ENCODE measurements around the gene HACD2.

The HACD2 gene

GRCh38 chr3:123535580-123535979 is 49.3 kb downstream of the HACD2 start:
- TF ChIP-seq CTCF (IDR thresholded peaks at IDR 0.05; ENCODE audit: control insufficient read depth, insufficient read depth, low read depth, low read length, missing control alignments), result no peak
- peak; percentile 50 for DNase-seq (ENCODE audit: low read depth)
- H3K4me3 ChIP-seq (ENCODE audit: control insufficient read depth, low read depth, low read length), result no peak overlapping the region

- no peak overlapping the region for H3K4me3 ChIP-seq (ENCODE audit: control insufficient read depth, low read depth, low read length)
- TF ChIP-seq CTCF (IDR thresholded peaks at IDR 0.05; ENCODE audit: control insufficient read depth, insufficient read depth, low read depth, low read length, missing control alignments), result no peak
- no peak for DNase-seq (ENCODE audit: low read depth)
Observed at GRCh38 chr3:123534264-123534663, 50.6 kb downstream of the HACD2 start.

GRCh38 chr3:123533554-123534159 is 51.2 kb downstream of the HACD2 start:
- no peak for DNase-seq (ENCODE audit: low read depth)
- no peak overlapping the region for H3K4me3 ChIP-seq (ENCODE audit: control insufficient read depth, low read depth, low read length)
- no peak for TF ChIP-seq CTCF (IDR thresholded peaks at IDR 0.05; ENCODE audit: control insufficient read depth, insufficient read depth, low read depth, low read length, missing control alignments)

- no peak for DNase-seq (ENCODE audit: low read depth)
- TF ChIP-seq CTCF (IDR thresholded peaks at IDR 0.05; ENCODE audit: control insufficient read depth, insufficient read depth, low read depth, low read length, missing control alignments), result no peak
Observed at GRCh38 chr3:123528130-123528529, 56.7 kb downstream of the HACD2 start.

GRCh38 chr3:123527046-123527445 is 57.8 kb downstream of the HACD2 start:
- no peak for DNase-seq (ENCODE audit: low read depth)
- no peak overlapping the region for H3K4me3 ChIP-seq (ENCODE audit: control insufficient read depth, low read depth, low read length)
- no peak for TF ChIP-seq CTCF (IDR thresholded peaks at IDR 0.05; ENCODE audit: control insufficient read depth, insufficient read depth, low read depth, low read length, missing control alignments)

More at GRCh38 chr3:123528130-123528529, 56.7 kb downstream of the HACD2 start:
- no peak overlapping the region for H3K4me3 ChIP-seq (ENCODE audit: control insufficient read depth, low read depth, low read length)

GRCh38 chr3:123526474-123526873 is 58.4 kb downstream of the HACD2 start:
- no peak for TF ChIP-seq CTCF (IDR thresholded peaks at IDR 0.05; ENCODE audit: control insufficient read depth, insufficient read depth, low read depth, low read length, missing control alignments)
- DNase-seq (ENCODE audit: low read depth), result no peak
- no peak overlapping the region for H3K4me3 ChIP-seq (ENCODE audit: control insufficient read depth, low read depth, low read length)
